ENCODE results near the gene HTD2.
A peak's percentile ranks its signal among the peaks of the same experiment; 100 is the strongest.

The HTD2 gene

GRCh38 chr3:58293516-58293915 is 12.8 kb upstream of the HTD2 start:
- no peak for DNase-seq

- no peak for DNase-seq
These were observed 10.1 kb upstream of the HTD2 start for GRCh38 chr3:58296269-58296668.

GRCh38 chr3:58296843-58297242 is 9.5 kb upstream of the HTD2 start:
- no peak for DNase-seq

- DNase-seq, result no peak
These were observed 8.1 kb upstream of the HTD2 start for GRCh38 chr3:58298190-58298589.

GRCh38 chr3:58299075-58299474 is 7.2 kb upstream of the HTD2 start:
- DNase-seq, result no peak

GRCh38 chr3:58299839-58300516 is 6.3 kb upstream of the HTD2 start:
- no peak for DNase-seq

- DNase-seq, result peak; percentile 12
These were observed 1.4 kb downstream of the HTD2 start for GRCh38 chr3:58307639-58308215.

- no peak for DNase-seq
These were observed 2.4 kb downstream of the HTD2 start for GRCh38 chr3:58308728-58309127.

GRCh38 chr3:58317811-58318210 is 11.5 kb downstream of the HTD2 start:
- DNase-seq, result no peak

- DNase-seq, result no peak
These were observed 15.5 kb downstream of the HTD2 start for GRCh38 chr3:58321791-58322190.

GRCh38 chr3:58322793-58323192 is 16.5 kb downstream of the HTD2 start:
- no peak for DNase-seq

GRCh38 chr3:58323529-58324390 is 17.4 kb downstream of the HTD2 start:
- no peak for DNase-seq

GRCh38 chr3:58324391-58325390 is 18.4 kb downstream of the HTD2 start:
- no peak for DNase-seq

- no peak for DNase-seq
These were observed 19.2 kb downstream of the HTD2 start for GRCh38 chr3:58325525-58325992.

GRCh38 chr3:58326267-58326900 is 20.1 kb downstream of the HTD2 start:
- no peak for DNase-seq

GRCh38 chr3:58329150-58329921 is 23.0 kb downstream of the HTD2 start:
- DNase-seq, result no peak

GRCh38 chr3:58329922-58330413 is 23.6 kb downstream of the HTD2 start:
- no peak for DNase-seq

GRCh38 chr3:58331593-58332152 is 25.4 kb downstream of the HTD2 start:
- no peak for DNase-seq

GRCh38 chr3:58332575-58333188 is 26.4 kb downstream of the HTD2 start, which contains the start of gene PXK:
TSS of gene PXK (plus strand) at chr3:58332892. CDS start at chr3:58332989, 97 bp downstream.
- DNase-seq, result peak; percentile 67

Data from activated T-cell treated with anti-CD3 and anti-CD28 coated beads for 4 hours (primary cell).